Suprapubic skin (tissue), 4 donors: ENCODE data around the gene LRFN4.

Experiments used
- EP300 ChIP-seq: sonication (generic); formaldehyde crosslinking; IDR thresholded peaks from one replicate; pipeline ENCODE4 v1.6.1; 2017; ENCODE audit warnings: antibody characterized with exemption
- POLR2A ChIP-seq, 2 donors: fragments of 450-650 bp; IDR thresholded peaks; one replicate each; pipeline ENCODE4 v1.6.1; 2017; ENCODE audit warnings: antibody characterized with exemption in 2 of 2, mild to moderate bottlenecking in 2 of 2, moderate library complexity in 2 of 2
- POLR2AphosphoS5 ChIP-seq, 3 donors: sonication (generic); formaldehyde crosslinking; IDR thresholded peaks; one replicate each; pipeline ENCODE4 v1.6.1; 2017; ENCODE audit warnings: antibody characterized with exemption in 3 of 3
- TF ChIP-seq, protein P1 (sequence below), 2 donors: fragments of 200-600 bp in 1 of 2; fragments of 450-650 bp in 1 of 2; sonication (generic) in 1 of 2; IDR thresholded peaks; one replicate each; pipeline ENCODE4 v1.5.1; 2016 to 2019; ENCODE audit warnings: antibody characterized with exemption in 2 of 2, mild to moderate bottlenecking in 1 of 2, moderate library complexity in 1 of 2

DNA sequence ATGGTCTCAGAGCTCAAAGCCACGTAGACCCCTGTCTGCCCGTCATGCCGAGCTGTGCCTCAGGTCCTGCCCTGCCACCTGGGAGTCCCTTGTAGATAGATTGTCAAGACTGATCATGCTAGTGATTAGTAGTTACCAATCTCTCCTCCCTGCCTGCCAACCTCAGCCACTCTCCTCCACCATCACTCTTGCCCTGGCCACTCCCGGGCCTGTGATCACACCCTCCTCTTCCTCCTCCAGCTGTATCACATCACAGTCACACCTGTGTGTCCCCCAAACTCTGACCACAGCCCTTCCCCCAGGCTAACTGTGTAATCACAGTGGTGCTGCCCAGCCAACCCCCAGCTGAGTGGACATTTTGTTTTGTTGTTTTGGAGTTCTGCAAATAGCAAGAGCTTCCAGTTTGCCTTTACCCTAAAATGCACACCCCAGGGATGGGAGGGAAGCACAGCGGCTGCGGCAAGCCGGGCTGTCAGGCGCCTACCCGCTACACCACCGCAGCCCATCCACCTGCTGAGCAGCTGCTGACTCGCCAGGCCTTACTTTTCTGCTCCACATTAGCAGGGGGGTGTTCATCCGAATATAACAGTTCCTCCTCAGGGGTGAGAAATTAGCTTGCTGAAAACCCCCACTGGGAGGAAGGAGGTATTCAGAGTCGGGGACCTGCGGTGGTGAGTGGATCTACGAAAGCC lies 45.8 kb downstream of the LRFN4 start:
- TF ChIP-seq, protein P1, sequence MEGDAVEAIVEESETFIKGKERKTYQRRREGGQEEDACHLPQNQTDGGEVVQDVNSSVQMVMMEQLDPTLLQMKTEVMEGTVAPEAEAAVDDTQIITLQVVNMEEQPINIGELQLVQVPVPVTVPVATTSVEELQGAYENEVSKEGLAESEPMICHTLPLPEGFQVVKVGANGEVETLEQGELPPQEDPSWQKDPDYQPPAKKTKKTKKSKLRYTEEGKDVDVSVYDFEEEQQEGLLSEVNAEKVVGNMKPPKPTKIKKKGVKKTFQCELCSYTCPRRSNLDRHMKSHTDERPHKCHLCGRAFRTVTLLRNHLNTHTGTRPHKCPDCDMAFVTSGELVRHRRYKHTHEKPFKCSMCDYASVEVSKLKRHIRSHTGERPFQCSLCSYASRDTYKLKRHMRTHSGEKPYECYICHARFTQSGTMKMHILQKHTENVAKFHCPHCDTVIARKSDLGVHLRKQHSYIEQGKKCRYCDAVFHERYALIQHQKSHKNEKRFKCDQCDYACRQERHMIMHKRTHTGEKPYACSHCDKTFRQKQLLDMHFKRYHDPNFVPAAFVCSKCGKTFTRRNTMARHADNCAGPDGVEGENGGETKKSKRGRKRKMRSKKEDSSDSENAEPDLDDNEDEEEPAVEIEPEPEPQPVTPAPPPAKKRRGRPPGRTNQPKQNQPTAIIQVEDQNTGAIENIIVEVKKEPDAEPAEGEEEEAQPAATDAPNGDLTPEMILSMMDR (IDR thresholded peaks at IDR 0.05), result no peak
- TF ChIP-seq POLR2AphosphoS5 (IDR thresholded peaks at IDR 0.05), result no peak
- no peak for TF ChIP-seq EP300
- no peak for TF ChIP-seq POLR2A (IDR thresholded peaks at IDR 0.05)
